Measurements from ENCODE around the gene CTU1. TPM values are rescaled to one million over a fixed set of nuclear protein-coding genes. Genes with fewer than 3 reads are reported as not detected.
A peak's percentile ranks its signal among the peaks of the same experiment; 100 is the strongest.

The CTU1 gene
- total and polyA plus RNA-seq, 2 donors: 2.9 to 5.7 TPM

DNA sequence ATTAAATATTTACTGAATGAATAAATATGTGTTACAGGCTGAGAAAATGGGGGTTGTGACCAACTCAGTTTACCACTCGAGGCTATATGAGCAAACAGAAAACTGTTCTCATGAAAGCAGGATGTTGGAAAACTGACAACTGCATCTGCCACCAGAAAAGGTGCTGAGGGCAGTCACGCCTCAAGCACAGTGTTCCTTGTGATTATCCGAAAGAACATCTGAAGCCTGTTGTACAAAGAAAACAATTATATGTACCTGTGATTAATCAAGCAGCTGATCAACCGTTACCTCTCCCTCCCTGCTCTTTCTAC is 37.2 kb downstream of the CTU1 start:
- WGBS: 80% methylated on average over 4 of the region's 4 CpGs
- no peak for DNase-seq (ENCODE audit: low read depth in 6 of 9, low spot score in 9 of 9)
- Histone ChIP-seq H3K36me3 (ENCODE audit: control insufficient read depth in 2 of 2, insufficient read depth in 2 of 2, low read length in 1 of 2) (no peaks in the 10 kb centered on the region), H3K27me3 (ENCODE audit: control insufficient read depth in 2 of 2, insufficient read depth in 1 of 2, low read length in 1 of 2) (peaks cover 0 to 7% of the 10 kb centered on the region in 2 donors), H3K27ac (ENCODE audit: low read depth in 1 of 2, low read length in 1 of 2) (no peak overlapping the region), H3K4me3 (ENCODE audit: low read length in 2 of 2) (no peak overlapping the region), H3K4me1 (ENCODE audit: control insufficient read depth in 2 of 2, insufficient read depth in 2 of 2, low read length in 2 of 2) (no peaks in the 10 kb centered on the region), H3K9me3 (ENCODE audit: control insufficient read depth in 2 of 2, insufficient read depth in 1 of 2, low read length in 1 of 2) (no peaks in the 10 kb centered on the region)

DNA sequence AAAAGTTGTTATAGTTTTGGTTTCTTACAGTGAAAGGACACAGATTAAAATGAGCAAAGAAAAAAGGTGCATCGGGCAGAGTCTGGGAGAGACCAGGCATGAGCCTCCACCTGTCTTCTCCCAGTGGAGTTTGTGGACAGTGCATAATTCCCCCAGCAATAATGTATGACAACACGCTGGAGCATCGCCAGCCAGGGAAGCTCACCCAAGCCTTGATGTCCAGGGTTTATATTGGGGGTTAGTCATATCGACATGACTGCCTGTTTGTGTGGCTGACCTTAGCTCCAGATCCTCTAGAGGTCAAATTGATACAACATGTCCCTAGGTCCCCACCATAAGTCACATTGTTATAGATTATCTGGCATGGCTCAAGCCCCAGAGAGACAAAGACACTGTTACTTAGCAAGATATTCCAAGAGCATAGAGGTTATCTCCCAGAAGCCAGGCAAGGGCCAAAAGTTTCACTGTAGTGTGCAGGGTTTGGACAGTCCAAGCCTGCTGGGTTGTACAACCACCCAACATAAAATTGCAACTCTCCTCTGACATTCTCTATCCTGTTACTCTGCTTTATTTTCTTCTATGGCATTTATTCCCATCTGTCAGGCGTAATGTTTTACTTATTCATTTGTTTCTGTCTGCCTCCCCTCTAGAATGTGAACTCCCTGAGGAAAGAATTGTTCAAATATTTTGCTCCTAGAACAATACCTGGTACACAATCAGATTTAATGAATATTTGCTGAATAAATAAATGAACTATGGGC is 37.7 kb downstream of the CTU1 start:
- H3K27ac ChIP-seq (ENCODE audit: low read depth in 1 of 2, low read length in 1 of 2): no peak overlapping the region

DNA sequence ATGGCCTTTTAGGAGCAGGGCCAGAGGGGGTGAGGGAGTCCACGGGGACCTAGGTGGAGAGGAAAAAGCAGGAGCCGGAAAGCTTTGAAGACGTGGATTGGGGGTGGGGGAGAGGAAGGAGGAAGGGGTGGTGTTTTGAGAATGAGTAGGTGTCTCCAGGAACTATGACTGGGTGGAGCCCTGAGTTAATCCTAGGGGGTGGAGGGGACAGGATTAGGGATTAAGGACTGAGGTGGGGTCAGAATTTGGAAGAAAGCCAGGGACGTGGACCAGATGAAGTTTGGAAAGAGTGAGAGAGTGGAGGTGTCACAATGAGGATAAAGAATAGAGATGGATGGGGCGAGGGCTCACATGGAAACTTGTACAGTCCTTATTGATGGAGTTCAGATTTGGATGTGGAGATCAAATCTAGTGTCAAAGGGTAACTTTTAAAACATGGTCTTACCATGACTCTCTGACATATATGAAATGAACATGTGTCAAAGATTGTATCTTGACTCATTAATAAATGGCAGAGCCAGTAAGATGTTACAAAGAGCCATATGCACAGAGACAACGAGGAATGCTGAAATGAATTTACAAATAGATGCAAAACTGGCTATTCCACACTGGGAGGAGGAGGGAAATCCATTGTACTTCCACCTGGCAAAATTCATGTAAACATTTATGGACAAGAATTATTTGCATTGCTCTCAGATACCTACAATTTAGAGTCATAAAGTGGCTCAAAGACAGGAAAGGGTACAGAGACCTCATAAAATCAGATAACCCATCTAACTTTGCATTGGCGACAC is 41.6 kb downstream of the CTU1 start:
- H3K27me3 ChIP-seq (ENCODE audit: control insufficient read depth in 2 of 2, insufficient read depth in 1 of 2, low read length in 1 of 2): peaks cover 13 to 32% of the 10 kb centered on the region in 2 donors
- WGBS: 70% methylated on average over 7 of the region's 7 CpGs
- no peaks in the 10 kb centered on the region for H3K9me3 ChIP-seq (ENCODE audit: control insufficient read depth in 2 of 2, insufficient read depth in 1 of 2, low read length in 1 of 2)
- no peak overlapping the region for H3K27ac ChIP-seq (ENCODE audit: low read depth in 1 of 2, low read length in 1 of 2)
- no peaks in the 10 kb centered on the region for H3K4me1 ChIP-seq (ENCODE audit: control insufficient read depth in 2 of 2, insufficient read depth in 2 of 2, low read length in 2 of 2)
- H3K36me3 ChIP-seq (ENCODE audit: control insufficient read depth in 2 of 2, insufficient read depth in 2 of 2, low read length in 1 of 2): no peaks in the 10 kb centered on the region
- no peak overlapping the region for H3K4me3 ChIP-seq (ENCODE audit: low read length in 2 of 2)
- no peak for DNase-seq (ENCODE audit: low read depth in 6 of 9, low spot score in 9 of 9)

More for the DNA sequence above, 37.7 kb downstream of the CTU1 start:
- no peaks in the 10 kb centered on the region for H3K4me1 ChIP-seq (ENCODE audit: control insufficient read depth in 2 of 2, insufficient read depth in 2 of 2, low read length in 2 of 2)
- no peak overlapping the region for H3K4me3 ChIP-seq (ENCODE audit: low read length in 2 of 2)
- no peaks in the 10 kb centered on the region for H3K9me3 ChIP-seq (ENCODE audit: control insufficient read depth in 2 of 2, insufficient read depth in 1 of 2, low read length in 1 of 2)
- H3K36me3 ChIP-seq (ENCODE audit: control insufficient read depth in 2 of 2, insufficient read depth in 2 of 2, low read length in 1 of 2): no peaks in the 10 kb centered on the region
- WGBS: 95% methylated on average over 5 of the region's 5 CpGs
- peaks cover 2 to 13% of the 10 kb centered on the region in 2 donors for H3K27me3 ChIP-seq (ENCODE audit: control insufficient read depth in 2 of 2, insufficient read depth in 1 of 2, low read length in 1 of 2)
- no peak for DNase-seq (ENCODE audit: low read depth in 6 of 9, low spot score in 9 of 9)

DNA sequence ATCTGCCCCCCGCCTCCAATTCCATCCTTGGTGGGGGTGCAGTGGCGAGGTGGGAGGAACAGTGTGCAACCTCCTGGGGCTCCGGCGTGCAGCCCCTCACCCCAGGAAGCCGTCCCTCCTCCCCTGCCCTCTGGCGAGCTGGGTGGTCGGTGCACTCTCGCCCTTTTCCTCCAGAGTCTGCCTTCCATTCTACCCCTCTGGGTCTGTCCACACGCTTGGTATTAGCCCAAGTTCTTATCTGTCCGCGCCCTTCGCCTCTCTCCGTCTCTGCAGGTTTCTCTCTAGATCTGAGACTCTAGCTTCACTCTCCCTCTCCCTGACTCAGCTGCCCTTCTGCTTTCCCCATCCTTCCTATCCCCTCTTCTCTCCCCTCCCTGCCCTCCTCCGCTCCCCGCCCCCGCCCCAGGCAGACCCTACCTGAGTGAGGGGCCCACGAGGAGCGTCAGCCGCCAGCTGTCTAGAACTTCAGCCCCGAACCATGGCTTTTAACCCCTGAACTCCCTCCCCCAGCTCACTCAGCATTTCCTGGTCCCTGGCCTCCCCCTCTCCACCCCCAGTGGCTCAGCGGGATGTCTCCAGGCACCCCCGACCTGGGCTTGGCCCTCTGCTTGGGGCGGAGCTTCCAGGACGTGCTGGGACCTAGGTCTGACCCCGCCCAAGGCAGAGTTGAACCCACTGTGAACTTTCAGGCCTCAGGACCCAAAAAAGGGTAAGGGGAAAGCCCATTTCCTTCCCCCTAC is 42.8 kb downstream of the CTU1 start:
- no peaks in the 10 kb centered on the region for H3K36me3 ChIP-seq (ENCODE audit: control insufficient read depth in 2 of 2, insufficient read depth in 2 of 2, low read length in 1 of 2)
- no peaks in the 10 kb centered on the region for H3K4me1 ChIP-seq (ENCODE audit: control insufficient read depth in 2 of 2, insufficient read depth in 2 of 2, low read length in 2 of 2)
- 14% methylated on average over 25 of the region's 25 CpGs for WGBS
- no peak for DNase-seq (ENCODE audit: low read depth in 6 of 9, low spot score in 9 of 9)
- peaks cover 13 to 32% of the 10 kb centered on the region in 2 donors for H3K27me3 ChIP-seq (ENCODE audit: control insufficient read depth in 2 of 2, insufficient read depth in 1 of 2, low read length in 1 of 2)
- H3K9me3 ChIP-seq (ENCODE audit: control insufficient read depth in 2 of 2, insufficient read depth in 1 of 2, low read length in 1 of 2): no peaks in the 10 kb centered on the region
- no peak overlapping the region for H3K27ac ChIP-seq (ENCODE audit: low read depth in 1 of 2, low read length in 1 of 2)
- peak overlapping the region in 1 of 2 donors; percentile 34 for H3K4me3 ChIP-seq (ENCODE audit: low read length in 2 of 2)

- Histone ChIP-seq H3K4me1 (ENCODE audit: control insufficient read depth in 2 of 2, insufficient read depth in 2 of 2, low read length in 2 of 2) (no peaks in the 10 kb centered on the region), H3K4me3 (ENCODE audit: low read length in 2 of 2) (peak within 1 kb of the TSS in 1 of 2 donors; percentile 34), H3K9me3 (ENCODE audit: control insufficient read depth in 2 of 2, insufficient read depth in 1 of 2, low read length in 1 of 2) (no peaks in the 10 kb centered on the region), H3K27ac (ENCODE audit: low read depth in 1 of 2, low read length in 1 of 2) (no peak within 1 kb of the TSS), H3K36me3 (ENCODE audit: control insufficient read depth in 2 of 2, insufficient read depth in 2 of 2, low read length in 1 of 2) (no peaks in the 10 kb centered on the region), H3K27me3 (ENCODE audit: control insufficient read depth in 2 of 2, insufficient read depth in 1 of 2, low read length in 1 of 2) (peaks cover 13 to 32% of the 10 kb centered on the region in 2 donors)
- 16% methylated on average over 38 of the region's 38 CpGs for WGBS
- no peak for DNase-seq (ENCODE audit: low read depth in 6 of 9, low spot score in 9 of 9)
These were observed 43.5 kb downstream of the CTU1 start, which contains the start of gene KLK13 for GRCh38 chr19:51064534-51065220. Gene KLK13 (minus strand): TSS chr19:51065092. CDS start chr19:51065067, 25 bp downstream.

- no peaks in the 10 kb centered on the region for H3K9me3 ChIP-seq (ENCODE audit: control insufficient read depth in 2 of 2, insufficient read depth in 1 of 2, low read length in 1 of 2)
- no peak overlapping the region for H3K27ac ChIP-seq (ENCODE audit: low read depth in 1 of 2, low read length in 1 of 2)
- H3K4me1 ChIP-seq (ENCODE audit: control insufficient read depth in 2 of 2, insufficient read depth in 2 of 2, low read length in 2 of 2): no peaks in the 10 kb centered on the region
- 96% methylated on average over 7 of the region's 7 CpGs for WGBS
- H3K4me3 ChIP-seq (ENCODE audit: low read length in 2 of 2): no peak overlapping the region
- peaks cover 13 to 32% of the 10 kb centered on the region in 2 donors for H3K27me3 ChIP-seq (ENCODE audit: control insufficient read depth in 2 of 2, insufficient read depth in 1 of 2, low read length in 1 of 2)
- H3K36me3 ChIP-seq (ENCODE audit: control insufficient read depth in 2 of 2, insufficient read depth in 2 of 2, low read length in 1 of 2): no peaks in the 10 kb centered on the region
- DNase-seq (ENCODE audit: low read depth in 6 of 9, low spot score in 9 of 9): no peak
These were observed 44.5 kb downstream of the CTU1 start for GRCh38 chr19:51063664-51064063.

DNA sequence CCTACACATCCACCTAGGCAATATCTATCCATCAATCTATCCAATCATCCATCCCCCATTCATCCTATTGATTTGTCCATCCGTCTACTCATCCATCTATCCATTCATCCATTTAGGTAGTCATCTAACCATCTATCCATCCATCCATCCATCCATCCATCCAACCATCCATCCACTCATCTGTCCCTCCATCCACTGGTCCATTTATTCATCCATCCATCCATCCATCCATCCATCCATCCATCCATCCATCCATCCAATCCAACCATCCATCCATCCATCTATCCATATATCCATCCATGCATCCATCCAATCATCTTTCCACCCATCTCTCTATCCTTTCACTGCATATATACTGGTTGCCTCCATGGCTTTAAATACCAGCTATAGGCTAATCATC is 47.2 kb downstream of the CTU1 start:
- Histone ChIP-seq H3K27ac (ENCODE audit: low read depth in 1 of 2, low read length in 1 of 2) (no peak overlapping the region), H3K9me3 (ENCODE audit: control insufficient read depth in 2 of 2, insufficient read depth in 1 of 2, low read length in 1 of 2) (no peaks in the 10 kb centered on the region), H3K4me1 (ENCODE audit: control insufficient read depth in 2 of 2, insufficient read depth in 2 of 2, low read length in 2 of 2) (no peaks in the 10 kb centered on the region), H3K36me3 (ENCODE audit: control insufficient read depth in 2 of 2, insufficient read depth in 2 of 2, low read length in 1 of 2) (no peaks in the 10 kb centered on the region), H3K4me3 (ENCODE audit: low read length in 2 of 2) (no peak overlapping the region), H3K27me3 (ENCODE audit: control insufficient read depth in 2 of 2, insufficient read depth in 1 of 2, low read length in 1 of 2) (peaks cover 13 to 24% of the 10 kb centered on the region in 2 donors)
- WGBS: 0% methylated on average over 1 of the region's 1 CpG
- DNase-seq (ENCODE audit: low read depth in 6 of 9, low spot score in 9 of 9): no peak

GRCh38 chr19:51060336-51060735 is 47.9 kb downstream of the CTU1 start:
- DNase-seq (ENCODE audit: low read depth in 6 of 9, low spot score in 9 of 9): no peak
- WGBS: 70% methylated on average over 4 of the region's 4 CpGs
- no peaks in the 10 kb centered on the region for H3K36me3 ChIP-seq (ENCODE audit: control insufficient read depth in 2 of 2, insufficient read depth in 2 of 2, low read length in 1 of 2)
- no peaks in the 10 kb centered on the region for H3K4me1 ChIP-seq (ENCODE audit: control insufficient read depth in 2 of 2, insufficient read depth in 2 of 2, low read length in 2 of 2)
- H3K27ac ChIP-seq (ENCODE audit: low read depth in 1 of 2, low read length in 1 of 2): no peak overlapping the region
- H3K27me3 ChIP-seq (ENCODE audit: control insufficient read depth in 2 of 2, insufficient read depth in 1 of 2, low read length in 1 of 2): peaks cover 9 to 18% of the 10 kb centered on the region in 2 donors
- no peak overlapping the region for H3K4me3 ChIP-seq (ENCODE audit: low read length in 2 of 2)
- H3K9me3 ChIP-seq (ENCODE audit: control insufficient read depth in 2 of 2, insufficient read depth in 1 of 2, low read length in 1 of 2): no peaks in the 10 kb centered on the region
